Fibroblast of mammary gland (primary cell): Measurements from ENCODE around the gene ATP9A.
"Not testable (repeated sequence)": the region's sequence is repeated elsewhere in the genome, so short reads cannot be mapped to it uniquely, and the experiment has no call there.

ENCODE experiments used
- DNase-seq: peaks from one replicate; pipeline ENCODE4 v3.0.0-alpha.2; 2010; ENCODE audit warnings: low read depth
- H3K4me3 ChIP-seq: 2 replicates; pipeline ENCODE4 v1.5.1; 2011; ENCODE audit warnings: low read depth, mild to moderate bottlenecking, low read length, moderate library complexity; ENCODE audit not compliant: control insufficient read depth
- TF ChIP-seq, protein P1 (sequence below): conservative IDR thresholded peaks from 2 replicates; pipeline ENCODE4 v1.5.1; 2011; ENCODE audit warnings: low read depth, low read length, inconsistent platforms; ENCODE audit not compliant: control insufficient read depth, insufficient read depth

ATP9A gene

GRCh38 chr20:51691703-51692102 lies 76.5 kb downstream of the ATP9A start:
- TF ChIP-seq, protein P1, sequence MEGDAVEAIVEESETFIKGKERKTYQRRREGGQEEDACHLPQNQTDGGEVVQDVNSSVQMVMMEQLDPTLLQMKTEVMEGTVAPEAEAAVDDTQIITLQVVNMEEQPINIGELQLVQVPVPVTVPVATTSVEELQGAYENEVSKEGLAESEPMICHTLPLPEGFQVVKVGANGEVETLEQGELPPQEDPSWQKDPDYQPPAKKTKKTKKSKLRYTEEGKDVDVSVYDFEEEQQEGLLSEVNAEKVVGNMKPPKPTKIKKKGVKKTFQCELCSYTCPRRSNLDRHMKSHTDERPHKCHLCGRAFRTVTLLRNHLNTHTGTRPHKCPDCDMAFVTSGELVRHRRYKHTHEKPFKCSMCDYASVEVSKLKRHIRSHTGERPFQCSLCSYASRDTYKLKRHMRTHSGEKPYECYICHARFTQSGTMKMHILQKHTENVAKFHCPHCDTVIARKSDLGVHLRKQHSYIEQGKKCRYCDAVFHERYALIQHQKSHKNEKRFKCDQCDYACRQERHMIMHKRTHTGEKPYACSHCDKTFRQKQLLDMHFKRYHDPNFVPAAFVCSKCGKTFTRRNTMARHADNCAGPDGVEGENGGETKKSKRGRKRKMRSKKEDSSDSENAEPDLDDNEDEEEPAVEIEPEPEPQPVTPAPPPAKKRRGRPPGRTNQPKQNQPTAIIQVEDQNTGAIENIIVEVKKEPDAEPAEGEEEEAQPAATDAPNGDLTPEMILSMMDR, result no peak
- no peak overlapping the region for H3K4me3 ChIP-seq
- DNase-seq, result no peak

DNA sequence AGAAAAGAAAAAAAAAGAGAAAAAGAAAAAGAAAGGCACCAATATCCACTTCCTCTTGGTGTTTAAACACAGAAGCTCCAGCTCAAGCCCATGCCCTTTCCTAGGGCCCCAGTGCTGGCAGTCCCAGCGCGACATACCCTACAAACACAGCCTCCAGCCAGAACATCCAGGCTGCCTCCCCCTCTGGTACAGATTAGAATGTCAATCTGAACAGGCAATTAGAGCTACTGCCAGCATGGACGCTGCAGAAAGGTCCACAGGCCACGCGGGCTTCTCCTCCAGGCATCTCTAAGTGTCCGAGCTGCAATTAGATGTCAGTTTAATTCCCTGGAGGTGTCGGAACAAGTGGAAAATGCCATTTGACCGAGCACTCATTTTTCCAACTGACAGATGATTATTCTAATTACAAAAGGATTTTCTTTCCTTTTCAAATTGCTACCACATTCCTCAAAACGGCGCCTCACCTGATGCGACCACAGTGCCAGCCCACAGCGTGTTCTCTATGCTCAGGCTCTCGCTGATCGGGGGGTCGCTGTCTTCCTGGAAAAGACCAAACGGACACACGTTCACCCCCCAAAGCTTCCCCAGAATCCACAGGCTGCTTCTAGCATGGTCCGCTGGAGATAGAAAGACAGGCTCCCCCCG lies 79.5 kb downstream of the ATP9A start:
- TF ChIP-seq, protein P1, result no peak
- no peak overlapping the region for H3K4me3 ChIP-seq
- DNase-seq, result no peak

- TF ChIP-seq, protein P1, result no peak
- no peak for DNase-seq
- no peak overlapping the region for H3K4me3 ChIP-seq
Observed at GRCh38 chr20:51687630-51688029, 80.6 kb downstream of the ATP9A start.

- DNase-seq, result peak; percentile 42
- TF ChIP-seq, protein P1, result no peak
- H3K4me3 ChIP-seq, result no peak overlapping the region
Observed at GRCh38 chr20:51687108-51687507, 81.1 kb downstream of the ATP9A start.

GRCh38 chr20:51685494-51685893 lies 82.7 kb downstream of the ATP9A start:
- not testable (repeated sequence) for DNase-seq, H3K4me3 ChIP-seq

GRCh38 chr20:51680067-51680749 lies 88.0 kb downstream of the ATP9A start:
- TF ChIP-seq, protein P1, result no peak
- DNase-seq, result no peak
- H3K4me3 ChIP-seq, result no peak overlapping the region

- no peak for DNase-seq
- TF ChIP-seq, protein P1, result no peak
- H3K4me3 ChIP-seq, result no peak overlapping the region
Observed at GRCh38 chr20:51679254-51679921, 88.8 kb downstream of the ATP9A start.
